GM18517 (cell line): ENCODE measurements around the gene MRPS23.

Experiments
- ATAC-seq: cut with Tn5 transposase; IDR thresholded peaks from one replicate; pipeline ENCODE4 v1.9.1; 2021; ENCODE audit warnings: mild to moderate bottlenecking, moderate library complexity; ENCODE audit not compliant: unreplicated experiment

The MRPS23 gene

DNA sequence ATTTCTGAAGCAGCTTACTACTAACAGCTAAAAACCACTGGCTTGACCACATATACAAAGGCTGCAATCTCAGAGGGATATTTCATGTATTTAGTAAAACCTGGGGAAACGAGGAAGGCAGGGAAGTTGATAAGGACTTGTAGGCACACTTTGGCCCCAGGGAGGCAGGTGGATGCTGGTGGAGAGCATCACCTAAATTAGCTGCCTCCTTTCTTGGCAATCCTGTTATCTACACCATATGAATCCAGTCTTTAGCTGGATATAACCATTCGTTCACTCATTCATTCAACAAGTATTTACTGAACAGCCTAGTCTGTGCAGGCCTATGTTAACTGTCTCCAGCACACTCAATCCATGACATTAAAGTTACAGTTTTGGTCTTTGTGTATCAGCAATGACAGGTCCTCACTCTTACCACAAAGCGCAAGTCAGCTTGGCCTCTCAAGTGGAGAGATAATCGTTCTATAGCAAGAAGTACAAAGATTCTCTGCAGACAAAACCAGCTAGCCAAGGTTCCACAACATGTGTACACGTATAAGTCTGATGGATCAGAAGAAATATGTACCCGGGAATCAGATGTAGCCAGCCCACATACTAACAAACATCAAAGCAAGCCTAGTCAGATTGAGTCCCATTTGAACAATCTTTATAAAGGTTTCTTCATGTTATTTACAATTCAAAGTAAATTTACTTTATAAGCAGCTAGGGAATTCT lies 10.8 kb downstream of the MRPS23 start:
- ATAC-seq: no peak

DNA sequence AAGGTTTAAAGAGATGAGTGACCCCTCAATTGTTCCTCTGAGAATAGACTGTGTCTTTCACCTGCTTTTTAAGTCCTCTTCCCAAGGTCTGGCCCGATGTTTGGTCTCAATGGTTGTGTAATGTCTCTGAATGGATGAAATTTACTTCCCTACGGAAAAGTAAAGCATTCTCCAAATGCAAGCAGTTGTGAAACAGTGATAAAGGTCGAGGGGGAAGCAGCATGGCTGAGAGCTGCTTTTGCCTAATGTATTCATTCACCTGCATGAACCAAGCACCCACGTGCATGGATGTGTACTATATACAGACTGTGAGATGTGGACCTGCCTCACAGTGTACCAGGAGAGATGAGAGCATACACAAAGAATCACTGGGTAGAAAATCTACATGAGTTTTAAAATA lies 11.4 kb downstream of the MRPS23 start:
- ATAC-seq: no peak

DNA sequence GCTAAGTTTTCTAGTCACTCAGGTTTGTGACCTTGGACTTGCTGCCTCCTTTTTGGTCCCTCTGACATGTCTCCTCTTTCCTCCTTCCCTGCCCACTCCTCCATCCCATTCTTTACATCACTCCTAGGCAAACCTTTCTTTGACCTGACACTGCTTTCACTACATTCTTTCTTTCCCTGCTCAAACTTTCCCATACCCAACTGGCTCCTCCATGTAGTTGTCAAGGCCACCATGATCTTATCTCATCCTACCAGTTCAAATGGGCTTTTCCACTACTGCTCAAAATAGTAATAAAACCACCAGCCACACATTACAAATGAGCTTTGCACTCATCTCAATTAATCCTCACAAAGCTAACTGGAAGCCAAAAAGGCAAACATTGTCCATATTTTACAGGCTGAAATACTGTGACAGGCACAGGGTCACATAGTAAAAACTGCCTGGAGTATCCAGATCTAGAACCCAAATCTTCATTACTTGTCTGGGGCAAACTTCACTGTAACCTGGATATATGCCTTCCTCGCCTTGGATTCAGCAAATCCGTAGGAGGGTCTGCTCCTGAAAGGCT lies 14.4 kb downstream of the MRPS23 start:
- ATAC-seq: no peak

DNA sequence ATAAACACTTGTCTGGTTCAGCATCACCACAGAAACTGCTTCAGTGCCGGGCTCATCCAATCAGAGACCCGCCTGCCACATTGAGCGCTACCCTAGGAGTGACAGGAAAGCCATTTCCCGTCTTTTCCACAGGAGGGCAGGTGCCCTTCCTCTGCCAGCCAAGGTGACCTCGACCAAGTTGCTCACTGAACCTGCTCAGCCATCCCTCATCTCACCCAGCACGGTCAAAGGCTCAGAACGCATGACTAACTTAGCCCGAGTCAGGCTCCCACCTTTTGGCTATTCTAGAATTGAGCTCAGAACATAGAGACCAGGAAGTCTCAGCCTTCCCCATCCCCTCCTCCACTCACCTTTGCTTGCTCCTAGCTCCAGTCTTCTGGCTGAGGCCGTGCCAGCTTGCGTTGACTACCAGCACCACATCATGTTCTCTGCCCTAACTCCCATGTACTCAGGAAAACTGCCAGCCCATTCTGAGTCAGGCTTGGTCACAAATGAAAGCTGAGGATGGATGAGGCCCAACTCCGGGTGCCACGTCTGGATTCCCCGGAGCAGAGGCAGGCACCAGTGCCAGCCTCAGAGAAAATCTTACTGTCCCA lies 15.6 kb downstream of the MRPS23 start:
- ATAC-seq: no peak

- no peak for ATAC-seq
Measured at GRCh38 chr17:57833179-57833939, 16.5 kb downstream of the MRPS23 start.

- no peak for ATAC-seq
Measured at GRCh38 chr17:57832314-57833178, 17.3 kb downstream of the MRPS23 start.

DNA sequence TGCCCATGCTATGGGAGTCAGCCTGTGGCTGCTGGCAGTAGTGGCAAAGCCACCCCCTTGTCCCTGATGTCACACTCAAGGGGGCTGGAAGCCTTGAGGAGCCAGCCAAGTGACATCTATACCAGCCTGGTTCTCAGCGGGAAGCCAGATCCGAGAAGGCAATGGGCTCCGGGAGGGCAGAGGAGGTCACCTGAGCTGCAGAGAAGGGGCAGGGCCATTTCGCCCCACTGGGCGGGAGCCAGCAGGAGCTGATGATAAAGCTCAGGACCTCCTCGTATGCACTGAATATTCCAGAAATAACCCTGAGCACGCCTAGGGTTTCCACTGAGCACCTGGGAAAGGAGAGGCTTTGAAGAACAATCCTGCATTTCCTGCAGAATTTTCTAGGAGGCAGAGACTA lies 19.0 kb downstream of the MRPS23 start:
- ATAC-seq: no peak

GRCh38 chr17:57823469-57824401 lies 26.1 kb downstream of the MRPS23 start:
- no peak for ATAC-seq

GRCh38 chr17:57819867-57820266 lies 30.0 kb downstream of the MRPS23 start:
- no peak for ATAC-seq

- ATAC-seq: no peak
Measured at GRCh38 chr17:57819285-57819684, 30.6 kb downstream of the MRPS23 start.

GRCh38 chr17:57818066-57818465 lies 31.8 kb downstream of the MRPS23 start:
- ATAC-seq: no peak

- ATAC-seq: no peak
Measured at GRCh38 chr17:57817299-57817698, 32.5 kb downstream of the MRPS23 start.

DNA sequence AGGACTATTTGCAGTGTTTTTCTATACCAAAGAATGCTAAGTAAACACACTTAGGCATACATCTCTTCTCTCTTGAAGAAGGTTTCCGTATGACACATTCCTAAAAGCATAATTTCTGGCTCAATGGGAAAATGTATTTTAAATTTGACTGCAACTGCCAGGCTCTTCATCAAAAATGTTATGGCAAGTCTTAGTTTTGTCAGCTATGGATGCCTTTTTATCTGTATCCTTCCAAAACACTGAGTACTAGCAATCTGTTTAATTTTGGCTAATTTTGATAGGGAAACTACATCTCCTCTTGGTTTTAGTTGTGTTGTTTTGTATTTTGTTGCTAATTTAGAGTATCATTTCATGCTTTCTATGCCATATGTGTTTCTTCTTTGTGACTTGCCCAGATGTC lies 35.4 kb downstream of the MRPS23 start:
- ATAC-seq: no peak

DNA sequence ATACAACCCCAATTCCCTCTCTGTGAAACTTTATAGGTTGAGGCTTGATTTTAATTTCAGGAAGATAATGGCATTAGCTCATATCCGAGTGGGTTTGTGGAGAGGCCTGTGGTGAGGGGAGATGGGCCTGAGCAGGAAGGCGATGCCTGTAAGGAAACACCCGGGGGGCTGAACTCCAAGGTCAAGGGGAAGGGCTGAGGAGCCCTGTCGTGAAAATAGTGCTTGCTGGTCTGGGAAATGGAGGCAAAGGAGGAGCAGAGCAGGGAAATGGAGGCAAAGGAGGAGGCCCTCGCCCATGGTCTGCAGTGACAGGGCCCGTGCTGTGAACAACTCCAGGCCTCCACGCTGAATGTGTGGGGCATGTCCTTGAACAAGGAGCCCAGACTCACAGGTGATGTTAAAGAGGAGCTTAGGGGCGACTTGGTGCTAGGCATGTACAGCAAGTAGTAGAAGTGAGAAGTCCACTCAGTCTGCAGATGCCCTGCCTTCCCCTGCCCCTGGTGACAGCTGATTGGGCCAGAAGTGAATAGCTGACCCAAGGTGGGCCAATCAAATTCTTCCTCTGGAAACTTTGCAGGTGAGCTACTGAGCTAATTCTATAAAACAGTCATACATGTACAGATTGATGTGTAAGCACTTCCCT lies 38.1 kb downstream of the MRPS23 start:
- ATAC-seq: no peak

- no peak for ATAC-seq
Measured at GRCh38 chr17:57810721-57811637, 38.9 kb downstream of the MRPS23 start.

DNA sequence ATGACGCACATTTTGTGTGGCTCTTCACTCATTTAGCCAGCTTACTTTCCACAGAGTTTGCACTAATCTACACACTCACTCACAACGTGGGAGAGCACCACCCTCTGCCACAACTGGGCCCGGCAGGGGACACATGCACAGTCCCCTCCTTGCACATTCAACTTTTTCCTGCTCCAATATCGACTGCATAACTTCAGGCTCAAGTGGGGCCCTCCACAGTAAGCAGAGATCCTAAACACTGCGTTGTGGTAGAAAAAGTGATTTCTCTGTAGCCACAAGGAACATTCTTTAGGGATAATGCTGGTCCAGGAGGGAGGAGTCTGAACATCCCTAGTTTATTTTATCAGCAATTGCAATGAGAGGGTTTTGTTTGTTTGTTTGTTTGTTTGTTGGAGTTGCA lies 40.0 kb downstream of the MRPS23 start:
- ATAC-seq: no peak

GRCh38 chr17:57808882-57809281 lies 41.0 kb downstream of the MRPS23 start:
- no peak for ATAC-seq

- ATAC-seq: no peak
Measured at GRCh38 chr17:57806167-57806830, 43.5 kb downstream of the MRPS23 start.
